Urothelium cell line (cell line): ENCODE data around the gene FOS.
"Not testable (repeated sequence)": the region's sequence is repeated elsewhere in the genome, so short reads cannot be mapped to it uniquely, and the experiment has no call there.

Source experiments
- DNase-seq: peaks from one replicate; pipeline ENCODE4 v3.0.0; 2011; ENCODE audit warnings: low spot score, mixed read lengths
- FAIRE-seq: peaks from 2 replicates; lab custom pipeline; 2011; peaks lifted over from hg19 to GRCh38; lab: Jason Lieb, UNC

The FOS gene

DNA sequence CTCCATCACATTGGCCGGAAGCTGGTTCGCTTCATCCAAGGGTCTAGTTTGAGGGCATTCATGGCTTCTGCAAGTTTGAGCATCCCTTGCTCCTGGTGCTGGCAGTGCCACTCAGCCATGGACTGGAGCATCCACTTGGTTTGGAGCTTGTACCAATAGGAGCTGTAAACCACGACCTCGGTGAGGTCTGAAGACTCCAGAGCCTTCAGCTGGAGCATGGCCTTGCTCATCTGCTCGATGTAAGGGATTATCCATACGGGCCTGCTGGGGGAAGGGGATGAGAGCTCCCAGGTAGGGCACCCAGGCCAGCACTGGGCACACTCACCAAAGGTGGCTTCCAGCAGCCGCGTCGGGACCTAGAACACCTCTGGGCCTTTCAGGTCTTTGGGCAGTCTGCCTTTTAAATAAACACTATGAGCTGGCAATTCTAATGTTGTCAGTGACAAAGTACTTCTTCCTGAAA, 13.5 kb downstream of the FOS start:
- FAIRE-seq (no peak), DNase-seq (no peak)

DNA sequence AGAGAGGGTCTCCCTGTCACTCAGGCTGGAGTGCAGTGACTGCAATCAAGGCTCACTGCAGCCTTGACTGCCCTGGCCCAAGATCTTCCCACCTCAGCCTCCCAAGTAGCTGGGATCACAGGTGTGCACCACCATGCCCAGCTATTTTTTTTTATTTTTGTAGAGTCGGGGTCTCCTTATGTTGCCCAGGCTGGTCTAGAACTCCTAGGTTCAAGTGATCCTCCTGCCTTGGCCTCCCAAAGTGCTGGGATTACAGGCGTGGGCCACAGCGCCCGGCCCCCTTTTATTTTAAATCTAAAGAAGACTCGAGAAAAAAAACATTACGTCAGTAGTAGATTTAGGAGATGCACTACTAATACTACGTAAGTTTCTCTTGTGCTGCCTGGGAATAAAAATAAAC, 14.3 kb downstream of the FOS start:
- no peak for DNase-seq
- no peak for FAIRE-seq

DNA sequence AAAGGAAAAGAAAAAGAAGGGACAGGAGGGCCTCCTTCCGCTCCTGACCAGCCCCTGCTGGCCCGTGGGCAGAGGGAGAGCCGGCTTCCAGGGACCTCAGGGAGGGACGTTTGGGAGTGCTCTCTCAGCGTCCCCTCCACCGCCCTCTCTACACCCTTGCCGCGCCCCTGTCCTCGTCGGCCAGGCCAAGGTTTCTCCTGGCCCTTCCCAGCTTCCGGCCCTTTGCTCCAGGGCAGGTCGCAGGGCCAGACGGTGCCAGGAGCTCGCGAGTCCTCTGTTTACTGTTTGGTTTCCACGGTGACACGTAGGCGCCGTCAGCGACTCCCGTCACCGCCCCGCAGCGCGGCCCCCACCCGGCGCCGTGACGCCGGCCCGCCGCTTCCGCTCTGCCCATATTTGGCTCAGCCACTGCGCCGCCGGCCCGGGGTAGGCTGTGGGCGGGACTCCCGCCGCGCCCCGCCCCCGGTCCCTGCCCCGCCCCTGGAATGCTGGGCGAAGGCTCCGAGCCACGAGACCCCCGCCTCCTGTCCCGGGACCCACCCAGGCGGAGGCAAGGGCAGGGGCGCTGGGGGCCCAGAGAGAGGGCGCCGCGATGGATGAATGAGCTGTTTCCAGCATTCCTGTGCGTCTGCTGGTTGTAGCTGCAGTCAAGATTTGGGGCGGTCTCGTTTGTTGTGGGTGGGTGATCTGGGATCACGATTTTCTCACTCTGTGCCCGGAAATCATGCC, 15.5 kb downstream of the FOS start:
- FAIRE-seq (peak; percentile 87), DNase-seq (peak; percentile 100)

DNA sequence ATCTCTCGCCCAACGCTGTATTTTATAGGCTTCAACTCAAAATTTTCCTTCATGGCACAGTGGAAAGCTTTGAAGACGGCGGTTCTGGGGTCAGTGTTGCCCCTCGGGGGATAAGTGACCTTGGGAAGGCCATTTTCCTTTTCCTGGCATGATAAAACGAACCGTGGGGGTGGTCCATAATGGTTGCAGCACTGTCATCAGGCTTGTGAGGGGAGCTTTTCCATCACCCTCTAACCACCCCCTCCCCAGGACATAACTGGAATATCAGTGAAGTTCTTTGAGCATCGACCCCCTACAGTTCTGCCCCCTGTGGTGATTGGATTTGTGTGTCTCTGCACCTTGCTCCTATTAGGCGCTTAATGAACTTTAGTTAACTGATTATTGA, 16.0 kb downstream of the FOS start:
- DNase-seq, result no peak
- FAIRE-seq, result no peak

DNA sequence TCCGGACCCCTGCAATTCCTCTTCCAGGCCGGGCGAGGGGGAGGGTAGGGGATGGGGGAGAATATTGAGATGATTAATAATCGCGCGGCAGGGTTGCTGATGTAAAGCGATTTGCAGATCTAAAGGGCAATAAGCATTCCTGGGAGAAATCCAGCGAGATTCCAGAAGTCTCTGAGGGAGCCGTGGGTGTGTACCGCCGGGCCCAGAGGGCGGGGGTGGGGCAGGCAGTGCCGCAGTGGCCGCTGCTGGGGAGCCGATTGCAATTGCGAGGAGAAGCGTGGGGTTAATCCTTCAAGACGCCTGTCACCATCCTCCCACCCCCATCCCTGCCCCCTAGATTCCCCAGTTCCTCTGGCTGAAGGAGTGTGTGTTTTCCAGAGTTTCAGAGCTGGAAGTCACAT, 16.4 kb downstream of the FOS start:
- peak; percentile 66 for DNase-seq
- no peak for FAIRE-seq

DNA sequence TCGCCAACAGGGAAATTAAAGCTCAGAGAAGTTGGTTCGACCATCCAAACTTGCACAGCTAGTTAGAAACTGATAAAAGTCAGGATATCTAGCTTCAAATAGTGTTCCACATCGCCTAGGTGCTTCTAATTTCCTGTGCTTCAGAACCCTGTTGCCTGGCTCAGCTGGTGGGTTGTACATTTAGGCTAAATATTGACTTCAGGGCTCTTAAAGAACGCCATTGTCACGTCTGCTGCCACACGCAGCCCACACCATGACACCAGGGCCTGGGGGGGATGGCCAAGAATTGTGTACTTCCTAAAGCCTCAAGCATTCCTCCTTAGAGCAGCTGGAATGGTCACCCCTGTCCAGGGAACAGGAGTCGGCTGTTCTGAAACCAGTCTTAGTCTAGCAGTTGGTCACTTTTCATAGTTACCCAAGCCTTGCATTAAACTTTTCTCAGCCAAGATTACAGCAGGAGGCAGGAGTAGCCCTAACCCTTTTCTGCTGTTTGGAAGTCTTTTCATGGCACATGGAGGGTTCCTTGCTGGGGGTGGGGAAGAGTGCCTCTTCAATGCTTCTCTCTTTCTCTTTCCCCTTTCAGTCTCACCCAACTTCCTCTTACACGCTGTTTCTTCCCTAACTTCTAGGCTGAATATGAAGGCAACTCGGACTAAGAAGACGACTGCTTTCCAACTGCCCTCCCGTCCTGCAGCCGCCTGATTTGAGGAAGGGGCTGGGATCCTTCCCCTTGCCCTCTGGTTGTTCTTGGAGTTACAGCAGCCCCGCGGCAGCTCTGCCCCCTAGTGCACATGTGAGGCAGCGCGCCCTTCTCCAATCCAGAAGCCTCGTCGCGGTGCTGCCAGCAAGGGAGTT, 17.1 kb downstream of the FOS start:
- DNase-seq (peak; percentile 85), FAIRE-seq (no peak)

DNA sequence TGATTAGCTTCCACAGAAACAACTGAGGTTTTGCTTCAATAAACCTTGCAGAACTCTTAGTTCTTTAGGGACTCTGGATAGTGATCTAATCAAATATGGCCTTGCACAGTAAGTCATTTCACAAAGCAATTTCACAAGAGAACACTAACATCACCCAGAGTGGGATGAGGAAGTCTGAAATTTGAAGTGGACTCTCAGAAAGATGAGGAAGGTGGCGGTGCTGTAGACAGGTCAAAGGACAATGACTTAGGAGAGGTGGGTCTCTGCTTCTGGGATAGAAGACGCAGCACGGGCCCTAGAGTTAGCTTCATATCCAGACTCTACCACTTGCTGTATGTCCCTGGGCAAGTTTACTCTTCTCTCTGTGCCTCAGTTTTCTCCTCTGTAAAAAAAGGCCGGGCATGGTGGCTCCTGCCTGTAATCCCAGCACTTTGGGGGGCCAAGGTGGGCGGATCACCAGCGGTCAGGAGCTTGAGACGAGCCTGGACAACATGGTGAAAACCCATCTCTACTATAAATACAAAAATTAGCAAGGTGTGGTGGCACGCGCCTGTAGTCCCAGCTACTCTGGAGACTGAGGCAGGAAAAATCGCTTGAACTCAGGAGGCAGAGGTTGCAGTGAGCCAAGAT, 18.9 kb downstream of the FOS start:
- no peak for FAIRE-seq

DNA sequence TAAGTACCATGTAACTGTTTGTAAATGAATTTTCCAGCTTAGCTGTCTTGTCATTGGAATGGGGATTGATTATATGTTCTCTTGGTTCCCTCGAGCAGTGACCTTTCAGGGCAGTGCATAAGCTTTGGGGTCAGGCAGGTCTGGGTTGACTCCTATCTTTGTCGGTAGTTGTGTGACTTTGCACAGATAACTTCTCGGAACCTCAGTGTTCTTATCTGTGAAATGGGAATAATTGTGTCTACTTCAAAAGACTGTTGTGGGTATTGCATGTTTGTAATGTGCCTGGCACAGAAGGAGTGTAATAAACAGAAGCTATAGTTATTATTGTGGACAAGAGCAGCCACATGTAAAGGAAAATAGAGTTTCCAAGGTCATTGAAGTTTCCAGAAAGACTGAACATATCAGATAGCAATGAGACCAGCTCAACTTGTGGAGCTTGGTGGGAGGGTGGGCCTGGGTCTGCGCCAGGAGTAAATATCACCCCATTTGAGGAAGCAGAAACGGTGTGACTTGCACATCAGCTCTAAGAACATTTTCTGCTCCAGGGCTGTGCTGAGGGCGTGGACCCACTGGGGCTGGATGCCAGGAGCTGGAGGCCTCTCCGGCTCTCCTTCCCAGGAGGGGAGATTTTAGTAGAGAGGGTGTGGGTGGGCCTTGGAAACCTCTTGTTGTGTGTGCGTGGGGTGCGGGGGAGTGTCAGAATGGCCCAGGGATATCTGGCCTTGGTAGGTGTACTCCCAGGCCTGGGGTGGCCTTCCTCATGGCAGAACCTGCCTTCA, 19.7 kb downstream of the FOS start:
- FAIRE-seq (no peak), DNase-seq (no peak)

More for the DNA sequence above, 18.9 kb downstream of the FOS start:
- no peak for DNase-seq

DNA sequence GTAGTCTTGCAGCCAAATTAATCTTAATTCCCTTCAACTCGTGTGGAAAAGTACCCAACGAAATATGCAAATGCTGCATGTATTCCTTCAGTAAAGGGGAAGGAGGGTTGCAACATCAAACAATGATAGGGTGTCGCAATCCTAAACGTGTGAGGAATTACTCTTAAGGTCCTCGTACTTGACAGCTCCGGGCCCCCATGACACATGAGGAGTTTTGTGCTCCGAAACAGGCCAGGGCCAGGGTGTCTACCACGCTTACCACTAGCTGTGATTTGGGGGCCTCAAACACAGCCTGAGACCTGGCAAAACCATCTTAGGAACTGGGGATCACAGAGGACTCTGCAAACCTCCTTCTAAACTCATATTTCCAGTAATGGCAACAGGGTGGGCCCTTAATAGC, 20.4 kb downstream of the FOS start:
- DNase-seq, result no peak
- FAIRE-seq, result peak; percentile 9

DNA sequence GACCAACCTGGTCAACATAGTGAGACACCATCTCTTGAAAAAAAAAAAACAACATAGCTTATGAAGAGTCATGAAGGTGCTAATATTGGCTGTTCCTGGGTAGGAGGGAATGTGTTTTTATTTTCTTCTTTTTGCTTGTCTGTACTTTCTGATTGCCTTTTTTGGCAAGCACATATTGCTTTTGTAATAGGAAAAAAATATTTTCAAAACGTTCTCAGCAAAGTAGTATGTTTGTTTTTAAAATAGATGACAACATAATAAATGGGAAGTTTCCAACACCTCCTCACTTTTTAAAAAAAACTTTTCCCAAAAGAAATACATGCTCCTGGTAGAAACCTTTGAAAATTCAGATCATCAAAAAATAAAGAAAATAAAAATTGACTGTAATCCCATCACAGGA, 20.9 kb downstream of the FOS start:
- DNase-seq (no peak), FAIRE-seq (no peak)

DNA sequence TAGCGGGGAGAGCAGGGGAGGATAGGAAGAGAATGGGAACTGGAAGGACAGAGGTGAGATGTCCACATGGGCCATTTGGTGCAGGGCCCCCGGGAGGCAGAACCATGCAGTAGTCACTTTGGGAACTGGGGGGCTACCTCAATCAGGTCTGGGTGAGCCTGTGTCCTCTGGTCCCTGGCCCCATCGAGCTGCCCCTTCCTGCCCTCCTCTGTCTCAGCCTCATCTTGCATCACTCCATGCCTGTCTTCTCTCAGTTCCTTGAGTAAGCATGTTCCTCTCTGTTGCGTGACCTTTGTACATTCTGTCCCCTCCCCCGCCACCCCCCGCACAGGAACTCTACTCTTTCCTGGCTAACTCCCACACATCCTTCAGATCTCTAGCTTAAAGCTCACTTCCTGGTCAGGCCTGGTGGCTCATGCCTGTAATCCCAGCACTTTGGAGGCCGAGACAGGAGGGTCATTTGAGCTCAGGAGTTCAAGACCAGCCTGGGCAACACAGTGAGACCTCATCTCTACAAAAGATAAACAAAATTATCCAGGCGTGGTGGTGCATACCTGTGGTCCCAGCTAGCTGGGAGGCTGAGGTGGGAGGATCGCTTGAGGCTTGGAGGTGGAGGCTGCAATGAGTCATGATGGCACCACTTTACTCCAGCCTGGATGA, 23.2 kb downstream of the FOS start:
- no peak for DNase-seq
- FAIRE-seq, result no peak

DNA sequence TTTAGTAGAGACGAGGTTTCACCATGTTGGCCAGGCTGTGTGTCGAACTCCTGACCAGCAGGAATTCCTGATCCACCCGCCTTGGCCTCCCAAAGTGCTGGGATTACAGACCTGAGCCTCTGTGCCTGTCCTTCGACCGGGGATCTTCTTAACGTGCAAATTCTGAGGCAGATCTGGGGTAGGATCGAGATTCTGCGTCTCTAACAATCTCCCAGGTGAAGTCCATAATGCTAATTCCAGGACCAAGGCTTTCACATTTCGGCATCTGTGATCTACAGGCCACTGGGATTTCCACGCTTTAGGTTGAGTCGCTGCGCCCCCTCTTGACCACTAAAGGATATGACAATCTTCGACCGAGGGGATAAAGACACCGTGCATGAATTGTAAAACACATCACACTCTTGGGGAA, 24.8 kb downstream of the FOS start:
- no peak for FAIRE-seq
- DNase-seq, result peak; percentile 76

DNA sequence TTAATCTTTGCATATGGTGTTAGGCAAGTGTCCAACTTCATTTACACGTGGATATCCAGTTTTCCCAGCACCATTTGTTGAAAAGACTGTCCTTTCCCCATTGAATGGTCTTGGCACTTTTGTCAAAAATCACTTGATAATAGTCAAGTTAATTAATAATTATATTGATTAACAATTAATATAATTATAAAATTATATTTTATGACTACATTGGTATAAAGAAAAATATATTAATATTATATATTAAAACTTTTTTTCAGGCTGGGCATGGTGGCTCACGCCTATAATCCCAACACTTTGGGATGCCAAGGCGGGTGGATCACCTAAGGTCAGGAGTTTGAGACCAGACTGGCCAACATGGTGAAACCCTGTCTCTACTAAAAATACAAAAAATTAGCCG, 27.8 kb downstream of the FOS start:
- not testable (repeated sequence) for FAIRE-seq, DNase-seq

DNA sequence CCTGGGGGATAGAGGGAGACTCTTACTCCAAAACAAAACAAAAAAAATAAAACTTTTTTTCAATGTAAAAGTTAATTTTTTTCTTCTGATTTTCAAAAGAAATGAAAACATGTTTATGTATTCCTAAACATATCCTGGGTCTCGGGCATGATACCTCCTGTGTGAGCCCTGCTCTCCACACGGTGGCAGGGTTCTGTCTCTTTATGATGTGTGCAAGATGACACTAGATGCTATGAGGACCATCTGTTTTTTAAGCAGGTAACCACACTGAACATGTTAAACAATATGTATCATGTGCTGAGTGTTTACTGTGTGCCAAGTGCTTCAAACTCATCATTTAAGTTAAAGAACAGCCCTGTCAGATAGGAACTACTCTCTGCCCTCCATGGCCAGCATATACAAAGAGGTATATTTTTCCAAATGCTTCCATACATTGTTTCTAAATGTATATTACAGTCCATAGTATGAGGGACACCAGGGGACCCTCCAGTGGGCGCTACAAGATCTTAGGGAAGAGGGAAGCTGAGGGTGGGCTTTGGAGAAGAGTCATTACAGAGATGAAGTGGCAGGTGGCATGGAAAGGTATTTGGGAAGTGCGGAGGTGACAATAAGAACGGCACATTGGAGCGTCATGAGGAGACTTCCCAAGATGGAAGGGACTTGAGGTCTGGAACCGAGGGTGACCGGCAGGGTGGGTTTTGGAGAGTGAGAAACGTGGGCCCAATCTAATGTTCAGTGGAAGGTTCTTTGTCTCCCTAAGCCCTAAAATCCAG, 28.5 kb downstream of the FOS start:
- DNase-seq (peak; percentile 57), FAIRE-seq (no peak)

DNA sequence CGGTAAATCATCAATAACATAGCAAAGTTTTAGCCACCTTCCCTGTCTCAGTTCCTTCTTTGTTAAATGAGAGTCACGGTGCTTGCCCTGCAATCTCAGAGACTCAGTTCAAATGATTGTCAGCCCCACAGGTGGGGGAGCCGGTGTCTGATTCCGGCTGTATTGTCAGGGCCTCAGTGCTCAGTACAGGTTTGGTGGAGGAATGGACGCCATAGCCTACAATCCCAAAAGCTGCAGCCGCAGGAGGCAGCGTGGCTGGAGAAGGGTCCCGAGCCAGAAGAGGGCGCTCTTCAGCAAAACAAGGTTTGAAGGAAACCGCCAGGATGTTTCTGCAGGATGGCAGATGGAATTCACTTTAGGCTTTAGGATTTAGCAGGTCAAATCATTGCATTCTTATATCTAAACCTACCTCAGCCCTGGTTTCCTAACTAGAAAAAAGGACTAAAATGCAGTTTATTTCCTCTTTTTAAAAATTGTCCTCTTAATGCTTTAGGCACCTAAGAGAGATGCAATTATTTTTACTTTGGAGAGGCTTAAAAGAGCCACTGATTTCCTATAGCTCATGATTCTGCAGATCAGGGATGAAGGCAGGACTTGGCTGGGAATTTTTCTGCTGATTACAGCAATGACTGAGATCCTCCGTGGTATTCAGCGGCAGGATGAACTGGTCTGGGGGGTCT, 29.2 kb downstream of the FOS start:
- DNase-seq (peak; percentile 82), FAIRE-seq (no peak)

DNA sequence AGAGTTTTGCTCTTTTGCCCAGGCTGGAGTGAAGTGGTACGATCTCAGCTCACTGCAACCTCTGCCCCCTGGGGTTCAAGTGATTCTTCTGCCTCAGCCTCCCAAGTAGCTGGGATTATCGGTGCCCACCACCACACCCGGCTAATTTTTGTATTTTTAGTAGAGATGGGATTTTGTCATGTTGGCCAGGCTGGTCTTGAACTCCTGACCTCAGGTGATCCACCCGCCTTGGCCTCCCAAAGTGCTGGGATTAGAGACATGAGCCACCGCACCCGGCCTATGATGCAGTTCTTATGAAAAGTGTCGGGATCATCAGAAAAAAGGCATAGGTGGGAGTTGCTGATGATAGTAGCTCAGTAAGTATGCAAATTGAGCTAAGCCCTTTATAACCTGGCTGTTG, 30.4 kb downstream of the FOS start:
- FAIRE-seq, DNase-seq: not testable (repeated sequence)

DNA sequence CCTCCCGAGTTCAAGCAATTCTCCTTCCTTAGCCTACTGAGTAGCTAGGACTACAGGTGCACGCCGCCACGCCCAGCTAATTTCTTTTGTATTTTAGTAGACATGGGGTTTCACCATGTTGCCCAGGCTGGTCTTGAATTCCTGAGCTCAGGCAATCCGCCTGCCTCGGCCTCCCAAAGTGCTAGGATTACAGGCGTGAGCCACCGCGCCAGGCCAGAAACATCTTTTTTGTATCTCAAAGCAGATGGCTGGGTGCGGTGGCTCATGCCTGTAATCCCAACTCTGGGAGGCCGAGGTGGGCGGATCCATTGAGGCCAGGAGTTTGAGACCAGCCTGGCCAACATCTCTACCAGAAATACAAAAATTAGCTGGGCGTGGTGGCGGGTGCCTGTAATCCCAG, 30.9 kb downstream of the FOS start:
- DNase-seq, FAIRE-seq: not testable (repeated sequence)

DNA sequence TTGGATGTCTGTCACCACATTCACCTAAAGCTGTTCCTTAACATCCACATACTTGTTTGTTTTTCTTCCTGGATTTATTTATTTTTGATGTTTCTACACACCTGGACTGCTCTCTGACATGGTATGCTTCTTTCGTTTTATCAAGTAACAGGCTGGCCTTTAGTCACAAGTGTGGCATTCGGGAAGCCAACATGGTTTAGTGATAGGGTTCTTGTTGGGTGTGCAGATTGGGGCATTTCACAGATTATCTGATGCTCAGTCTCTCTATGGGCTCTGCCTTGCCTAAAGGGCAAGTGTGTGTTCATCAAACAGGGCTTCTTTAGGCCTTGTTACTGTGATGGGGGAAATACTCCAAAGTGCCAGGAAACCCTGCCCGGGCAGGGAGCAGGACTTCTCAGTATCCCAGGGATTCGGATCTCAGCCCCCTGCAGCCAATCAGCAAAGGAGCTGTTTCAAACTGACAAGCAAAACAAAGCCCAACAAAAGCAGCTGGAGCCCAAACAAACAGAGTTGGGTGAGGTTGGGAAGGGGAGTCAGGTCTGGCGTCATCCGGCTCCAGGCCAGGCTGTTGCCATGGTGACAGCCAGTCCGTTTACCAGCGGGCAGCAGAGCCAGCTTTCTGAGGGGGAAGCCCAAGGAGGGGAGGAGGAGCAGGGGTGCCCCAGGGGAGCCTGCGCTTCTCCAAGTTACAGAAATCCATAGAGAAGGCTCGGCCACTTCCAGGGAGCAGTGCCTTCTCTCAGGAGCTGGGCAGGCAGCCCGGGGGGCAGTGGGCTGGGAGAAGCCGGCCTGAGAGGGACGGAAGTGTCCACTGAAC, 31.9 kb downstream of the FOS start:
- DNase-seq (peak; percentile 78), FAIRE-seq (no peak)
